IMR-90 (cell line): ENCODE measurements around the gene CYB561D2. TPM values are rescaled to one million over a fixed set of nuclear protein-coding genes. Genes with fewer than 3 reads are reported as not detected.

Source experiments
- ATAC-seq: fragments of 200-7000 bp; cut with Tn5 transposase; 2 replicates; pipeline ENCODE4 v1.9.1; 2020; ENCODE audit warnings: low read depth, mild to moderate bottlenecking, moderate library complexity
- BruUV-seq: library from RNA; stranded (reverse); fragments of 400-500 nt; replicated peaks from 2 replicates; lab custom pipeline; 2021; lab: Mats Ljungman, UMichigan
- CTCF ChIA-PET: fragments of 300-600 bp; formaldehyde crosslinking; extraction: SDS; loops from one replicate; lab custom pipeline; 2021; ENCODE audit warnings: antibody characterized with exemption; lab: Yijun Ruan, JAX
- POLR2A ChIA-PET: fragments of 300-600 bp; sonication (Branson Sonifier 250); formaldehyde crosslinking; loops from one replicate; lab custom pipeline; 2022; ENCODE audit warnings: antibody characterized with exemption; ENCODE audit not compliant: unreplicated experiment; lab: Charles Lee
- DNase-seq: peaks from one replicate; pipeline ENCODE4 v3.0.0; 2013
- H2AFZ ChIP-seq: replicated peaks from 2 replicates; pipeline ENCODE3; 2013; ENCODE audit warnings: low read length, mild to moderate bottlenecking; ENCODE audit not compliant: poor library complexity
- H2AK5ac ChIP-seq: 2 replicates; pipeline ENCODE4 v1.6.1; 2013; ENCODE audit warnings: low read depth, low read length, inconsistent platforms
- H2AK9ac ChIP-seq: replicated peaks from 2 replicates; pipeline ENCODE3; 2013; ENCODE audit warnings: mild to moderate bottlenecking, low read depth, low read length, moderate library complexity; ENCODE audit not compliant: poor library complexity
- H2BK120ac ChIP-seq: 2 replicates; pipeline ENCODE4 v1.6.1; 2013; ENCODE audit warnings: low read depth, low read length, inconsistent platforms
- H2BK15ac ChIP-seq: 3 replicates; pipeline ENCODE4 v1.6.1; 2013; ENCODE audit warnings: low read depth, low read length, inconsistent platforms
- H2BK20ac ChIP-seq: 2 replicates; pipeline ENCODE4 v1.6.1; 2013; ENCODE audit warnings: low read depth, mild to moderate bottlenecking, inconsistent platforms, low read length, moderate library complexity
- H2BK5ac ChIP-seq: 2 replicates; pipeline ENCODE4 v1.6.1; 2013; ENCODE audit warnings: mild to moderate bottlenecking, low read depth, low read length, inconsistent platforms; ENCODE audit not compliant: poor library complexity, severe bottlenecking
- H3K14ac ChIP-seq: replicated peaks from 2 replicates; pipeline ENCODE4 v1.6.1; 2013; ENCODE audit warnings: low read depth, low read length, inconsistent platforms
- H3K18ac ChIP-seq: 2 replicates; pipeline ENCODE4 v1.6.1; 2013; ENCODE audit warnings: low read depth, low read length, control low read depth
- H3K23ac ChIP-seq: 2 replicates; pipeline ENCODE4 v1.6.1; 2013; ENCODE audit warnings: low read depth, low read length, inconsistent platforms
- H3K27ac ChIP-seq: 2 replicates; pipeline ENCODE4 v1.5.1; 2013; ENCODE audit warnings: mild to moderate bottlenecking, control low read depth, low read length; ENCODE audit not compliant: insufficient read depth
- H3K27me3 ChIP-seq: 2 replicates; pipeline ENCODE4 v1.6.1; 2013; ENCODE audit warnings: low read length; ENCODE audit not compliant: control insufficient read depth, insufficient read depth
- H3K36me3 ChIP-seq: 2 replicates; pipeline ENCODE4 v1.6.1; 2013; ENCODE audit warnings: low read length, mixed read lengths; ENCODE audit not compliant: control insufficient read depth, insufficient read depth
- H3K4ac ChIP-seq: 2 replicates; pipeline ENCODE4 v1.6.1; 2013; ENCODE audit warnings: low read depth, low read length, inconsistent platforms
- H3K4me1 ChIP-seq: 2 replicates; pipeline ENCODE4 v1.6.1; 2013; ENCODE audit warnings: low read length, mixed read lengths; ENCODE audit not compliant: control insufficient read depth, insufficient read depth
- H3K4me2 ChIP-seq: 2 replicates; pipeline ENCODE4 v1.6.1; 2013; ENCODE audit warnings: low read depth, mild to moderate bottlenecking, control low read depth, low read length, moderate library complexity
- H3K4me3 ChIP-seq: 2 replicates; pipeline ENCODE4 v1.5.1; 2013; ENCODE audit warnings: low read depth, mild to moderate bottlenecking, control low read depth, low read length, moderate library complexity; ENCODE audit not compliant: insufficient read depth
- H3K56ac ChIP-seq: 2 replicates; pipeline ENCODE4 v1.6.1; 2013; ENCODE audit warnings: low read length, inconsistent platforms; ENCODE audit not compliant: insufficient read depth; ENCODE audit errors: extremely low read depth
- H3K79me1 ChIP-seq, 2 experiments: 2 replicates each; pipeline ENCODE4 v1.6.1; 2013; ENCODE audit warnings: low read length in 2 of 2, inconsistent platforms in 1 of 2, low read depth in 1 of 2
- H3K9ac ChIP-seq: 2 replicates; pipeline ENCODE4 v1.6.1; 2013; ENCODE audit warnings: low read depth, low read length, control low read depth
- H3K9me1 ChIP-seq: 2 replicates; pipeline ENCODE4 v1.6.1; 2013; ENCODE audit warnings: low read length, inconsistent platforms; ENCODE audit not compliant: insufficient read depth
- H3K9me3 ChIP-seq: 2 replicates; pipeline ENCODE4 v1.6.1; 2013; ENCODE audit warnings: low read length; ENCODE audit not compliant: control insufficient read depth, insufficient read depth
- H4K20me1 ChIP-seq: 2 replicates; pipeline ENCODE4 v1.6.1; 2013; ENCODE audit warnings: low read length, inconsistent platforms; ENCODE audit not compliant: insufficient read depth
- H4K5ac ChIP-seq: 2 replicates; pipeline ENCODE4 v1.6.1; 2013; ENCODE audit warnings: mild to moderate bottlenecking, low read depth, low read length, control low read depth
- H4K8ac ChIP-seq, 2 experiments: 2 replicates each; pipeline ENCODE4 v1.6.1; 2013; ENCODE audit warnings: low read depth in 2 of 2, low read length in 2 of 2, control low read depth in 1 of 2, inconsistent platforms in 1 of 2
- H4K91ac ChIP-seq: 2 replicates; pipeline ENCODE4 v1.6.1; 2013; ENCODE audit warnings: low read depth, low read length, inconsistent platforms; ENCODE audit not compliant: insufficient read depth
- BHLHE40 ChIP-seq: fragments of 150-350 bp; IDR thresholded peaks from 2 replicates; pipeline ENCODE4 v1.6.1; 2016; ENCODE audit warnings: mild to moderate bottlenecking, low read depth, low read length
- CEBPB ChIP-seq: IDR thresholded peaks from 2 replicates; pipeline ENCODE4 v1.6.1; 2012; ENCODE audit warnings: low read depth, low read length, improper control_type of control experiment
- CHD1 ChIP-seq: IDR thresholded peaks from 2 replicates; pipeline ENCODE4 v1.6.1; 2012; ENCODE audit warnings: low read depth, low read length, improper control_type of control experiment
- ELK1 ChIP-seq: fragments of 150-350 bp; IDR thresholded peaks from 2 replicates; pipeline ENCODE4 v1.6.1; 2016; ENCODE audit warnings: low read depth, mild to moderate bottlenecking, low read length, moderate library complexity, borderline replicate concordance
- FOS ChIP-seq: fragments of 150-350 bp; IDR thresholded peaks from 2 replicates; pipeline ENCODE4 v1.6.1; 2016; ENCODE audit warnings: low read depth, low read length
- MAFK ChIP-seq: IDR thresholded peaks from 2 replicates; pipeline ENCODE4 v1.6.1; 2012; ENCODE audit warnings: low read depth, low read length, improper control_type of control experiment
- MAZ ChIP-seq: IDR thresholded peaks from 2 replicates; pipeline ENCODE4 v1.6.1; 2012; ENCODE audit warnings: low read depth, mild to moderate bottlenecking, low read length, improper control_type of control experiment, moderate library complexity, borderline replicate concordance
- MXI1 ChIP-seq: IDR thresholded peaks from 2 replicates; pipeline ENCODE4 v1.6.1; 2012; ENCODE audit warnings: low read depth, mild to moderate bottlenecking, low read length, moderate library complexity, borderline replicate concordance
- NFE2L2 ChIP-seq: fragments of 150-350 bp; IDR thresholded peaks from 2 replicates; pipeline ENCODE4 v1.6.1; 2016; ENCODE audit warnings: low read depth, mild to moderate bottlenecking, low read length
- POLR2A ChIP-seq: IDR thresholded peaks from 2 replicates; pipeline ENCODE4 v1.6.1; 2012; ENCODE audit warnings: mild to moderate bottlenecking, low read depth, low read length
- RAD21 ChIP-seq: IDR thresholded peaks from 2 replicates; pipeline ENCODE4 v1.6.1; 2012; ENCODE audit warnings: low read length, improper control_type of control experiment
- RCOR1 ChIP-seq: IDR thresholded peaks from 2 replicates; pipeline ENCODE4 v1.6.1; 2012; ENCODE audit warnings: mild to moderate bottlenecking, low read length, improper control_type of control experiment; ENCODE audit not compliant: insufficient replicate concordance
- RFX5 ChIP-seq: IDR thresholded peaks from 2 replicates; pipeline ENCODE4 v1.8.0; 2012; ENCODE audit warnings: low read depth, mild to moderate bottlenecking, low read length, moderate library complexity
- SMC3 ChIP-seq: fragments of 150-350 bp; IDR thresholded peaks from 2 replicates; pipeline ENCODE4 v1.6.1; 2016; ENCODE audit warnings: low read depth, mild to moderate bottlenecking, antibody characterized with exemption, low read length, moderate library complexity
- WGBS, 2 experiments: methylation state at CpG; one replicate each; pipeline versions ENCODE4 v1.1.5 to v1.1.7; 2013; ENCODE audit warnings: missing lambda C conversion rate in 2 of 2; ENCODE audit not compliant: insufficient read length in 1 of 2; ENCODE audit errors: extremely low coverage in 2 of 2; 5-methylcytosine and 5-hydroxymethylcytosine counted together
- dilution Hi-C: fragments of 300-500 bp; cut with HindIII; formaldehyde crosslinking; loops from one replicate; pipeline ENCODE4 v1.14.3; 2018; ENCODE audit warnings: low sequenced_read_pairs; ENCODE audit not compliant: unreplicated experiment
- in situ Hi-C: fragments of 300-500 bp; cut with MboI; formaldehyde crosslinking; loops from 3 replicates; pipeline ENCODE4 v1.14.3; 2019; ENCODE audit warnings: low sequenced_read_pairs, inconsistent platforms, mixed read lengths
- intact Hi-C: fragments of 100-400 bp; cut with micrococcal nuclease; formaldehyde crosslinking; loops from 2 replicates; pipeline ENCODE4 v1.10.0; 2022
- polyA plus RNA-seq, 3 experiments: library from polyadenylated mRNA; depleted of rRNA; stranded (reverse); fragments of >200 nt; gene quantifications; 2 replicates each; pipeline ENCODE4 v1.2.3, GENCODE V29; 2012; ENCODE audit warnings: low replicate concordance in 1 of 3
- total RNA-seq: library from RNA; depleted of rRNA; stranded (reverse); fragments of >200 nt; gene quantifications from 2 replicates; pipeline ENCODE4 v1.2.3, GENCODE V29; 2012
- TF ChIP-seq, protein P1 (sequence below): conservative IDR thresholded peaks from 2 replicates; pipeline ENCODE4 v1.5.1; 2012; ENCODE audit warnings: mild to moderate bottlenecking, low read depth, low read length, improper control_type of control experiment
- TF ChIP-seq, protein P2 (sequence below): fragments of 150-350 bp; IDR thresholded peaks from 2 replicates; pipeline ENCODE4 v1.6.1; 2017; ENCODE audit warnings: mild to moderate bottlenecking, antibody characterized with exemption, low read length, low read depth

Gene CYB561D2
- total and polyA plus RNA-seq, 2 of the 4 experiments (the other 2 are of a cell fraction) = 29.2 to 31.7 TPM

GRCh38 chr3:50327129-50327528, 23.5 kb upstream of the CYB561D2 start:
- Histone ChIP-seq H4K91ac (no peak overlapping the region), H2AK9ac (peak overlapping the region; percentile 92), H2BK15ac (no peak overlapping the region), H3K4me2 (peak overlapping the region; percentile 99), H3K18ac (no peak overlapping the region), H3K79me1 (peaks cover 32 to 45% of the 10 kb centered on the region in 2 experiments), H2BK20ac (no peak overlapping the region), H3K23ac (no peak overlapping the region), H3K27me3 (no peaks in the 10 kb centered on the region), H3K56ac (no peak overlapping the region), H3K9me3 (no peaks in the 10 kb centered on the region), H3K9me1 (no peaks in the 10 kb centered on the region), H4K8ac (peak overlapping the region in 1 of 2 experiments; percentile 34; a peak in 1 of 4 replicates), H2BK5ac (no peak overlapping the region), H2BK120ac (no peak overlapping the region), H3K27ac (no peak overlapping the region; the same call in 1 of the 2 replicates), H3K14ac (no peak overlapping the region), H3K4me3 (peak overlapping the region; percentile 67), H3K9ac (peak overlapping the region; percentile 82; the same call in 1 of the 2 replicates), H2AK5ac (peak overlapping the region; percentile 68; the same call in 1 of the 2 replicates), H2AFZ (no peak overlapping the region), H4K5ac (no peak overlapping the region), H3K4me1 (peaks cover 11% of the 10 kb centered on the region), H3K4ac (peak overlapping the region; percentile 27; the same call in 1 of the 2 replicates), H4K20me1 (peaks cover 18% of the 10 kb centered on the region), H3K36me3 (peaks cover 31% of the 10 kb centered on the region)
- ATAC-seq = no peak
- DNase-seq = no peak
- no TSS peak for BruUV-seq
- dilution Hi-C loops (no loop called here), intact Hi-C loops (no loop called here), in situ Hi-C loops (loop anchor here (25.0 kb wide), 3 partner anchors 1060 to 1835 kb away; partner anchors contain the start of genes ABHD14B, GPR62, MANF and PCBP4)
- TF ChIP-seq MXI1 (no peak), BHLHE40 (no peak), FOS (no peak), NFE2L2 (no peak), MAZ (no peak), RCOR1 (no peak), POLR2A (no peak), CHD1 (no peak), RFX5 (no peak), SMC3 (no peak), CEBPB (no peak), RAD21 (no peak), MAFK (no peak), ELK1 (no peak)
- TF ChIP-seq, protein P1, sequence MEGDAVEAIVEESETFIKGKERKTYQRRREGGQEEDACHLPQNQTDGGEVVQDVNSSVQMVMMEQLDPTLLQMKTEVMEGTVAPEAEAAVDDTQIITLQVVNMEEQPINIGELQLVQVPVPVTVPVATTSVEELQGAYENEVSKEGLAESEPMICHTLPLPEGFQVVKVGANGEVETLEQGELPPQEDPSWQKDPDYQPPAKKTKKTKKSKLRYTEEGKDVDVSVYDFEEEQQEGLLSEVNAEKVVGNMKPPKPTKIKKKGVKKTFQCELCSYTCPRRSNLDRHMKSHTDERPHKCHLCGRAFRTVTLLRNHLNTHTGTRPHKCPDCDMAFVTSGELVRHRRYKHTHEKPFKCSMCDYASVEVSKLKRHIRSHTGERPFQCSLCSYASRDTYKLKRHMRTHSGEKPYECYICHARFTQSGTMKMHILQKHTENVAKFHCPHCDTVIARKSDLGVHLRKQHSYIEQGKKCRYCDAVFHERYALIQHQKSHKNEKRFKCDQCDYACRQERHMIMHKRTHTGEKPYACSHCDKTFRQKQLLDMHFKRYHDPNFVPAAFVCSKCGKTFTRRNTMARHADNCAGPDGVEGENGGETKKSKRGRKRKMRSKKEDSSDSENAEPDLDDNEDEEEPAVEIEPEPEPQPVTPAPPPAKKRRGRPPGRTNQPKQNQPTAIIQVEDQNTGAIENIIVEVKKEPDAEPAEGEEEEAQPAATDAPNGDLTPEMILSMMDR = no peak
- TF ChIP-seq, protein P2, sequence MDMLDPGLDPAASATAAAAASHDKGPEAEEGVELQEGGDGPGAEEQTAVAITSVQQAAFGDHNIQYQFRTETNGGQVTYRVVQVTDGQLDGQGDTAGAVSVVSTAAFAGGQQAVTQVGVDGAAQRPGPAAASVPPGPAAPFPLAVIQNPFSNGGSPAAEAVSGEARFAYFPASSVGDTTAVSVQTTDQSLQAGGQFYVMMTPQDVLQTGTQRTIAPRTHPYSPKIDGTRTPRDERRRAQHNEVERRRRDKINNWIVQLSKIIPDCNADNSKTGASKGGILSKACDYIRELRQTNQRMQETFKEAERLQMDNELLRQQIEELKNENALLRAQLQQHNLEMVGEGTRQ = no peak
- POLR2A ChIA-PET = no interaction called here
- WGBS, 2 experiments = no CpG with 5 or more reads among the region's 4 CpGs
- CTCF ChIA-PET = interaction anchor here (1.4 kb wide), 1 partner anchor 132 kb away, joined by 3 read pairs; no protein-coding TSS in a partner anchor
